Ovary (tissue), 9 donors: ENCODE measurements around the gene LRFN4. TPM values are rescaled to one million over a fixed set of nuclear protein-coding genes. Genes with fewer than 3 reads are reported as not detected.
"Not testable (repeated sequence)": the region's sequence is repeated elsewhere in the genome, so short reads cannot be mapped to it uniquely, and the experiment has no call there.

Experiments
- DNase-seq, 5 donors: peaks; one replicate each; pipeline ENCODE4 v3.0.0-alpha.2; 2019 to 2020
- H3K27ac ChIP-seq, 2 donors: fragments of 200-600 bp; one replicate each; pipeline versions ENCODE4 v1.5.1 to v1.8.0; 2019 to 2022
- H3K27me3 ChIP-seq: fragments of 200-600 bp; one replicate; pipeline ENCODE4 v1.8.0; 2022
- H3K36me3 ChIP-seq: fragments of 200-600 bp; sonication (generic); one replicate; pipeline ENCODE4 v1.5.1; 2019
- H3K4me1 ChIP-seq: one replicate; pipeline ENCODE4 v1.8.1; 2013; ENCODE audit warnings: mild to moderate bottlenecking, moderate library complexity; ENCODE audit not compliant: insufficient read depth
- H3K4me3 ChIP-seq: fragments of 200-600 bp; sonication (generic); one replicate; pipeline ENCODE4 v1.5.1; 2017
- H3K9me3 ChIP-seq, 2 donors: fragments of 200-600 bp in 1 of 2; sonication (generic) in 1 of 2; one replicate each; pipeline versions ENCODE4 v1.5.1 to v1.8.1; 2013 to 2019; ENCODE audit warnings: mild to moderate bottlenecking in 1 of 2, moderate library complexity in 1 of 2
- EP300 ChIP-seq: sonication (generic); formaldehyde crosslinking; IDR thresholded peaks from one replicate; pipeline ENCODE4 v1.6.1; 2017; ENCODE audit warnings: antibody characterized with exemption
- POLR2A ChIP-seq: fragments of 450-650 bp; IDR thresholded peaks from one replicate; pipeline ENCODE4 v1.6.1; 2017; ENCODE audit warnings: antibody characterized with exemption, mild to moderate bottlenecking, moderate library complexity
- WGBS, 3 donors: extraction: QIAGEN DNeasy Blood & Tissue Kit in 1 of 3; methylation state at CpG; one replicate each; pipeline versions ENCODE4 v1.1.5 to v1.1.7; 2013 to 2017; 5-methylcytosine and 5-hydroxymethylcytosine counted together
- intact Hi-C, 4 donors: fragments of 100-400 bp; cut with DNase I; formaldehyde crosslinking; loops; one replicate each; pipeline versions ENCODE4 v1.11.0 to v1.15.1; 2022 to 2023
- polyA plus RNA-seq, 2 donors: library from polyadenylated mRNA; stranded (reverse); fragments of 200-250 nt in 1 of 2; fragments of 350-450 nt in 1 of 2; fragmentation: Illumina TruSeq in 1 of 2; extraction: RNeasy Lipid Tissue Mini Kit (QIAGEN cat#74804) in 1 of 2; gene quantifications; one replicate each; pipeline ENCODE4 v1.2.3, GENCODE V29; 2013 to 2014
- total RNA-seq, 7 donors: library from RNA; depleted of rRNA in 2 of 7; stranded (reverse); fragments of >200 nt in 2 of 7; fragmentation: NEBNext Ultra II Directional in 3 of 7; extraction: Animal tissue kit (Norgen Biotek cat#: 25700) in 3 of 7; gene quantifications; one replicate each; pipeline versions ENCODE4 v1.1.0 to v1.2.4, GENCODE V29; 2016 to 2023
- TF ChIP-seq, protein P1 (sequence below), 3 donors: fragments of 450-650 bp in 2 of 3; fragments of 200-600 bp in 1 of 3; IDR thresholded peaks; one replicate each; pipeline versions ENCODE4 v1.5.1 to v1.8.0; 2016 to 2022; ENCODE audit warnings: antibody characterized with exemption in 3 of 3, mild to moderate bottlenecking in 1 of 3
- donor health status: DM: no; HTN: no; CAD: no; lungs with moderate emphysema.
- donor health status: DM: no; HTN: no; CAD: no.
- donor health status: Bipolar disorder and iron deficiency.
- donor health status: DM: yes; HTN: yes; CAD: no.
- donor health status: DM: no; HTN: no; CAD: no.
- donor health status: DM: yes; HTN: yes; CAD: no.

LRFN4 gene
- total and polyA plus RNA-seq, 9 donors, result 1.3 to 18.1 (median 9.3) TPM; not detected in 1

DNA sequence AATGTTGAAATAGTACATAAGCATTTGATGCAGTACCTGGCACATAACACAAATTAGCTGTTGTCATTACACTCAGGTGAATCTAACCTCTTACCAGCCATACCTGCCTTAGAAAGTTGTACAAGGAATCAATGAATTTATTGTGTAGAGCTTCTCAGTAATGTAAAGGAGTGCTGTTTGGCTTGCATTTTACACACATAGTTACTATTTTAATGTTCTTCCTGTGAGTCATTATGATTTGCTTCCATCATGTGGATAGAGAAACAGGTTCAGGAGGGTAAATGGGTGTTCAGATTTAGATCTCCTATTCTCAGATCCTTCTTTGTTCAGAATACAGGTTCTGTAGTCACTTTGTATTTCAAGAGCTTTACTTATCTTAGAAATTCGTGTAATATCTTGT is 41.2 kb upstream of the LRFN4 start:
- no peak overlapping the region for H3K4me3 ChIP-seq
- no peak for DNase-seq
- intact Hi-C loops, result no loop called here
- no peaks in the 10 kb centered on the region for H3K27me3 ChIP-seq
- 22 to 43% (median 28%) methylated on average over 1 of the region's 1 CpG for WGBS, 3 donors
- TF ChIP-seq EP300, result no peak
- TF ChIP-seq, protein P1, sequence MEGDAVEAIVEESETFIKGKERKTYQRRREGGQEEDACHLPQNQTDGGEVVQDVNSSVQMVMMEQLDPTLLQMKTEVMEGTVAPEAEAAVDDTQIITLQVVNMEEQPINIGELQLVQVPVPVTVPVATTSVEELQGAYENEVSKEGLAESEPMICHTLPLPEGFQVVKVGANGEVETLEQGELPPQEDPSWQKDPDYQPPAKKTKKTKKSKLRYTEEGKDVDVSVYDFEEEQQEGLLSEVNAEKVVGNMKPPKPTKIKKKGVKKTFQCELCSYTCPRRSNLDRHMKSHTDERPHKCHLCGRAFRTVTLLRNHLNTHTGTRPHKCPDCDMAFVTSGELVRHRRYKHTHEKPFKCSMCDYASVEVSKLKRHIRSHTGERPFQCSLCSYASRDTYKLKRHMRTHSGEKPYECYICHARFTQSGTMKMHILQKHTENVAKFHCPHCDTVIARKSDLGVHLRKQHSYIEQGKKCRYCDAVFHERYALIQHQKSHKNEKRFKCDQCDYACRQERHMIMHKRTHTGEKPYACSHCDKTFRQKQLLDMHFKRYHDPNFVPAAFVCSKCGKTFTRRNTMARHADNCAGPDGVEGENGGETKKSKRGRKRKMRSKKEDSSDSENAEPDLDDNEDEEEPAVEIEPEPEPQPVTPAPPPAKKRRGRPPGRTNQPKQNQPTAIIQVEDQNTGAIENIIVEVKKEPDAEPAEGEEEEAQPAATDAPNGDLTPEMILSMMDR (IDR thresholded peaks at IDR 0.05), result no peak
- TF ChIP-seq POLR2A, result no peak
- no peak overlapping the region for H3K27ac ChIP-seq
- no peaks in the 10 kb centered on the region for H3K36me3 ChIP-seq
- no peaks in the 10 kb centered on the region for H3K4me1 ChIP-seq
- no peaks in the 10 kb centered on the region for H3K9me3 ChIP-seq

DNA sequence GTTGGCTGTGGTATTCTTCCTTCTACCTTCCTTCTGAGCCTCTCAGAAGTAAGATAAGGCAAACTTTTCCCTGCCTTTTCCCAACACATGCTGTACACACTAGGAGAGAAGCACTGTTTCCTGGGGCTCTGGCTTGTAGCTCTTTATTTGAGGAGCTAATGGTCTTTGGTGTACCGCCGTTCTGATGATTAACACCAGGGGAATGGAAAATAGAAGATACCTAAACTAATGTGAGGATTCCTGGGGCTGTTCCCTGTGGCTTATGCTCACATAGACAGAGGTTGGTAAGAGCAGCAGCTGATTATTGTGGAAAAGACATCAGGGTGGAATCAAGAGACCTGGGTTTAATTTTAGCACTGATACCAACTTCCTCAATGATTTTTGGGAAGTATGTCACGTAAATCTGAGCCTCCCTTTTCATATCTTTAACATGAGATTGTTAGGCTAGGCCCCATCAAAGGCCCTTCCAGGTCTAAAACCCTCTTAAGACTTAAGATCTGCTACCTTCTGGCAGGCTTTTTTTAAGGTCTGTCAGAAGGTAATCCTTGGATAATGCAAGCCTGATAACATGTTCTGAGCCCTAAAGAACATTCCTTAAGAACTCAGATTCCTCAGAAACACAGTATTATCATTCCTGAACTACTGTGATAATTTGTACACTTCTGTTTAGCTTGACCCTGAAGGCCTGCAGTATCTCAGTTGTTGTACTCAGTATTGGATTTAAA is 38.5 kb upstream of the LRFN4 start:
- TF ChIP-seq EP300, result no peak
- H3K36me3 ChIP-seq, result no peaks in the 10 kb centered on the region

DNA sequence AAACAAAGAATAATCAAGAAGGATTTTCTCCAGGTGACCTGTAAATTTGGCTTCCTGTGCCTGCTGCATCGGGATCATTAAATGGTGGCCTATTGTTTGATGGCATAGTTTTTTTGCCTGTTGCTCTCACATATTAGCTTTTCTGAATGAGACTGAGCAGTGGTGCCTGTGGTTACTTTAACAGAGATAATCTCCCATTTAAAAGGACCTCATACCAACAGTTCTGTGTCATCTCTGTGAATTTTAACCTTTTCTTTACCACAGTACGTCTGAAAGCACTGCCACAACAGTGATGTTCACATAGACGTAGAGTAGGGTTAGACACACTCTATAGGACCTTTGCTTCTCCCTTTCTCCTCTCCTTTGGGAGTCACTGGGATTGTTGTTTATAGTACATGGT is 36.5 kb upstream of the LRFN4 start:
- DNase-seq, result no peak
- 82 to 83% (median 83%) methylated on average over 3 of the region's 3 CpGs for WGBS, 3 donors
- no peaks in the 10 kb centered on the region for H3K4me1 ChIP-seq
- no peaks in the 10 kb centered on the region for H3K36me3 ChIP-seq
- no peak overlapping the region for H3K4me3 ChIP-seq
- H3K9me3 ChIP-seq, result no peaks in the 10 kb centered on the region
- intact Hi-C loops, result no loop called here
- no peaks in the 10 kb centered on the region for H3K27me3 ChIP-seq
- no peak overlapping the region for H3K27ac ChIP-seq
- TF ChIP-seq EP300 (no peak), POLR2A (no peak)
- TF ChIP-seq, protein P1 (IDR thresholded peaks at IDR 0.05), result no peak

More for the DNA sequence above, 38.5 kb upstream of the LRFN4 start:
- 43 to 61% (median 57%) methylated on average over 3 of the region's 3 CpGs for WGBS, 3 donors
- H3K9me3 ChIP-seq, result no peaks in the 10 kb centered on the region
- H3K27me3 ChIP-seq, result no peaks in the 10 kb centered on the region
- no peak overlapping the region for H3K27ac ChIP-seq
- DNase-seq, result no peak
- H3K4me3 ChIP-seq, result no peak overlapping the region
- no peaks in the 10 kb centered on the region for H3K4me1 ChIP-seq
- intact Hi-C loops, result no loop called here

DNA sequence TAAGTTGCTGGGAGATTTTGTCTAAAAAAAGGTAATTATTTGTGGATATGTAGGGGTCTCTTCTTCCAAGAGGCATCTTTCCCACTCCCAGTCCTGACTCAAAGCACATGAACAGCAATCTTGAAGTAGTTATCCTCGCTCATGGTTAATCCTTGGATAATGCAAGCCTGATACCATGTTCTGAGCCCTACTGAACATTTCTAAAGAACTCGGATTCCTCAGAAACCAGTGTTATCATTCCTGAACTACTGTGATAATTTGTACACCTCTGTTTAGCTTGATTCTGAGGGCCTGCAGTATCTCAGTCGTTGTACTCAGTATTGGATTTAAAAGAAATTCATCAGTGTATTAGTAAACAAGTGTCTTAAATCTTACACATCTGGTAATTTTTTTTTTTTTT is 36.0 kb upstream of the LRFN4 start:
- intact Hi-C loops, result no loop called here
- no peaks in the 10 kb centered on the region for H3K4me1 ChIP-seq
- TF ChIP-seq POLR2A, result no peak
- WGBS, 3 donors, result 50 to 67% (median 67%) methylated on average over 3 of the region's 3 CpGs
- H3K4me3 ChIP-seq, result no peak overlapping the region
- H3K27me3 ChIP-seq, result no peaks in the 10 kb centered on the region
- no peak overlapping the region for H3K27ac ChIP-seq
- no peak for DNase-seq
- H3K9me3 ChIP-seq, result no peaks in the 10 kb centered on the region
- no peaks in the 10 kb centered on the region for H3K36me3 ChIP-seq

DNA sequence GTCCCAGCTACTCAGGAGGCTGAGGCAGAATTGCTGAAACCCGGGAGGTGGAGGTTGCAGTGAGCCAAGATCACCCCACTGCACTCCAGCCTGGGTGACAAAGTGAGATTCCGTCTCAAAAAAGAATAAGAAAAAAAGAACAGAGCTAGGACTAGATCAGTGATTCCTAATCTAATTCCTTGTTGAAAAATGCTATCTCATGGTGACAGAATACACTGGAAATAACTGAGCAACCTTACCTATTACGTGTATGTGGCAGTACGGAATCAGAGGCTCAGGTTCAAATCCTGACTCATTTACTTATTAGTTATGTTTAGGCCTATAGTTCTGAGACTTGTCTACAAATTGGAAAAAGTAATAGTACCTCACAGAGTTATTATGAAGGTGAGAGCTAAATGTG is 33.2 kb upstream of the LRFN4 start:
- no peaks in the 10 kb centered on the region for H3K4me1 ChIP-seq
- TF ChIP-seq EP300 (no peak), POLR2A (no peak)
- TF ChIP-seq, protein P1 (IDR thresholded peaks at IDR 0.05), result no peak
- 95 to 98% (median 98%) methylated on average over 4 of the region's 4 CpGs for WGBS, 3 donors
- H3K27me3 ChIP-seq, result no peaks in the 10 kb centered on the region
- H3K4me3 ChIP-seq, result no peak overlapping the region
- no peak overlapping the region for H3K27ac ChIP-seq
- intact Hi-C loops, result no loop called here
- DNase-seq, result no peak
- H3K9me3 ChIP-seq, result no peaks in the 10 kb centered on the region
- no peaks in the 10 kb centered on the region for H3K36me3 ChIP-seq

DNA sequence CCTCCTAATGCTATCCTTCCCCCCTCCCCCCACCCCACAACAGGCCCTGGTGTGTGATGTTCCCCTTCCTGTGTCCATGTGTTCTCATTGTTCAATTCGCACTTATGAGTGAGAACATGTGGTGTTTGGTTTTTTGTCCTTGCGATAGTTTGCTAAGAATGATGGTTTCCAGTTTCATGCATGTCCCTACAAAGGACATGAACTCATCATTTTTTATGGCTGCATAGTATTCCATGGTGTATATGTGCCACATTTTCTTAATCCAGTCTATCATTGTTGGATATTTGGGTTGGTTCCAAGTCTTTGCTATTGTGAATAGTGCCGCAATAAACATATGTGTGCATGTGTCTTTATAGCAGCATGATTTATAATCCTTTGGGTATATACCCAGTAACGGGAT is 32.3 kb upstream of the LRFN4 start:
- H3K36me3 ChIP-seq, H3K4me3 ChIP-seq, H3K27me3 ChIP-seq, DNase-seq, intact Hi-C loops, H3K9me3 ChIP-seq, H3K4me1 ChIP-seq, H3K27ac ChIP-seq: not testable (repeated sequence)
- WGBS, 3 donors, result 95 to 97% (median 97%) methylated on average over 3 to 4 of the region's 4 CpGs
